Esophagus muscularis mucosa (tissue), 4 donors: ENCODE measurements around the gene PTAFR. TPM values are rescaled to one million over a fixed set of nuclear protein-coding genes. Genes with fewer than 3 reads are reported as not detected.

Experiments
- DNase-seq: peaks from one replicate; pipeline ENCODE4 v3.0.0-alpha.2; 2017; ENCODE audit errors: extremely low spot score
- H3K27ac ChIP-seq, 4 donors: fragments of 200-600 bp; sonication (generic); replicated peaks in 1 of 4; 1 replicate in 3 of 4; 2 replicates in 1 of 4; pipeline ENCODE4 v1.5.1; 2016 to 2019; ENCODE audit warnings: mild to moderate bottlenecking in 1 of 4
- H3K27me3 ChIP-seq, 4 donors: fragments of 200-600 bp; sonication (generic); one replicate each; pipeline versions ENCODE4 v1.5.1 to v1.6.0; 2016 to 2019
- H3K36me3 ChIP-seq, 4 donors: fragments of 200-600 bp; sonication (generic); one replicate each; pipeline ENCODE4 v1.5.1; 2016 to 2019
- H3K4me1 ChIP-seq, 4 donors: fragments of 200-600 bp; sonication (generic); one replicate each; pipeline ENCODE4 v1.5.1; 2016 to 2019
- H3K4me3 ChIP-seq, 4 donors: fragments of 200-600 bp; sonication (generic); 1 replicate in 2 of 4; 2 replicates in 2 of 4; pipeline ENCODE4 v1.5.1; 2016 to 2019; ENCODE audit warnings: mild to moderate bottlenecking in 4 of 4, moderate library complexity in 1 of 4
- H3K9me3 ChIP-seq, 4 donors: fragments of 200-600 bp; sonication (generic); 1 replicate in 3 of 4; 2 replicates in 1 of 4; pipeline ENCODE4 v1.5.1; 2016 to 2019
- EP300 ChIP-seq: sonication (generic); formaldehyde crosslinking; IDR thresholded peaks from one replicate; pipeline ENCODE4 v1.6.1; 2017; ENCODE audit warnings: antibody characterized with exemption
- POLR2A ChIP-seq: fragments of 450-650 bp; IDR thresholded peaks from one replicate; pipeline ENCODE4 v1.6.1; 2017; ENCODE audit warnings: antibody characterized with exemption, moderate library complexity, mild to moderate bottlenecking, low read depth
- POLR2AphosphoS5 ChIP-seq, 2 donors: sonication (generic); formaldehyde crosslinking; IDR thresholded peaks; one replicate each; pipeline ENCODE4 v1.6.1; 2017; ENCODE audit warnings: antibody characterized with exemption in 2 of 2
- WGBS: methylation state at CpG from one replicate; pipeline ENCODE4 v1.1.5; 2018; 5-methylcytosine and 5-hydroxymethylcytosine counted together
- intact Hi-C: fragments of 100-400 bp; cut with DNase I; formaldehyde crosslinking; loops from one replicate; pipeline ENCODE4 v1.15.1; 2023
- total RNA-seq, 4 donors: library from RNA; depleted of rRNA; stranded (reverse); fragments of >200 nt; gene quantifications; one replicate each; pipeline versions ENCODE4 v1.1.0 to v1.2.1, GENCODE V29; 2016
- TF ChIP-seq, protein P1 (sequence below), 3 experiments: fragments of 200-600 bp in 2 of 3; fragments of 450-650 bp in 1 of 3; sonication (generic) in 2 of 3; IDR thresholded peaks; one replicate each; pipeline ENCODE4 v1.5.1; 2017 to 2019; ENCODE audit warnings: antibody characterized with exemption in 3 of 3, mild to moderate bottlenecking in 2 of 3, moderate library complexity in 1 of 3

PTAFR gene
- total RNA-seq, 4 donors from 2014 or later = 4.6 to 8.1 (median 6.8) TPM

DNA sequence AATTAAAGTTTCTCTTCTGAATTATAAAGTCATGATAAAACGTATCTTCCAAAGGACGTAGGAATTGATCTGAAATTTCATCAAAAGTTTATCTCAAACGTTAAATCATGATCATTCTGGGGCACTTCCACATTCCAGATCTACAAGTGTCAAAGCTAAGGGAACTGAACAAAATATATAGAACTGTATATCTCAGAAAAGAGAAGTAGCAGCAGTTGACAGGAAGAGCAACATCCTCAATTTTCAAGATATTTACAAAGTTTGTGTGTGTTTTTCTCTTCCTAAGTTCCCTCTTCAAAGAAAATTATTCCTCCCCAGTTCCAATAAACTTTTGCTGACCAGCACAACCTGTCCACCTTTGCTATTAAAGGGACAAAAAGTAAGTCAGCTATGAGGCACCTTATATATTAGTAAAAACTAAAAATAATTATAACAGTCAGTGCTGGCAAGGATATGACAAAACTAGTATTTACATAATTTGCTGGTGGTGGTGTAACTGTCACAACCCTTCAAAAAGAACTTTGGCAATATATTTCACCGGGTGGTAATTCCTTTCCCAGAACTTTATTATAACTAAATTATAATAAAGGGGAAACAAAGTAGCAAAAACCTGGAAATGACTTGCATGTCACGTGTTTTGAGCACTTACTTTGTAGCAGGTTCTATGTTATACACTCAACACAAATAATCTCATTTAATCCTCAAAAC is 49.6 kb downstream of the PTAFR start:
- Histone ChIP-seq H3K27me3 (peaks cover 0 to 20% (median 0%) of the 10 kb centered on the region in 4 donors), H3K9me3 (no peaks in the 10 kb centered on the region), H3K36me3 (no peaks in the 10 kb centered on the region), H3K4me3 (no peak overlapping the region), H3K4me1 (no peaks in the 10 kb centered on the region), H3K27ac (no peak overlapping the region)
- 58% methylated on average over 5 of the region's 5 CpGs for WGBS
- no peak for DNase-seq
- TF ChIP-seq, protein P1, sequence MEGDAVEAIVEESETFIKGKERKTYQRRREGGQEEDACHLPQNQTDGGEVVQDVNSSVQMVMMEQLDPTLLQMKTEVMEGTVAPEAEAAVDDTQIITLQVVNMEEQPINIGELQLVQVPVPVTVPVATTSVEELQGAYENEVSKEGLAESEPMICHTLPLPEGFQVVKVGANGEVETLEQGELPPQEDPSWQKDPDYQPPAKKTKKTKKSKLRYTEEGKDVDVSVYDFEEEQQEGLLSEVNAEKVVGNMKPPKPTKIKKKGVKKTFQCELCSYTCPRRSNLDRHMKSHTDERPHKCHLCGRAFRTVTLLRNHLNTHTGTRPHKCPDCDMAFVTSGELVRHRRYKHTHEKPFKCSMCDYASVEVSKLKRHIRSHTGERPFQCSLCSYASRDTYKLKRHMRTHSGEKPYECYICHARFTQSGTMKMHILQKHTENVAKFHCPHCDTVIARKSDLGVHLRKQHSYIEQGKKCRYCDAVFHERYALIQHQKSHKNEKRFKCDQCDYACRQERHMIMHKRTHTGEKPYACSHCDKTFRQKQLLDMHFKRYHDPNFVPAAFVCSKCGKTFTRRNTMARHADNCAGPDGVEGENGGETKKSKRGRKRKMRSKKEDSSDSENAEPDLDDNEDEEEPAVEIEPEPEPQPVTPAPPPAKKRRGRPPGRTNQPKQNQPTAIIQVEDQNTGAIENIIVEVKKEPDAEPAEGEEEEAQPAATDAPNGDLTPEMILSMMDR (IDR thresholded peaks at IDR 0.05) = no peak
- no peak for TF ChIP-seq POLR2AphosphoS5 (IDR thresholded peaks at IDR 0.05)
- TF ChIP-seq POLR2A = no peak
- TF ChIP-seq EP300 = no peak
- intact Hi-C loops = no loop called here

DNA sequence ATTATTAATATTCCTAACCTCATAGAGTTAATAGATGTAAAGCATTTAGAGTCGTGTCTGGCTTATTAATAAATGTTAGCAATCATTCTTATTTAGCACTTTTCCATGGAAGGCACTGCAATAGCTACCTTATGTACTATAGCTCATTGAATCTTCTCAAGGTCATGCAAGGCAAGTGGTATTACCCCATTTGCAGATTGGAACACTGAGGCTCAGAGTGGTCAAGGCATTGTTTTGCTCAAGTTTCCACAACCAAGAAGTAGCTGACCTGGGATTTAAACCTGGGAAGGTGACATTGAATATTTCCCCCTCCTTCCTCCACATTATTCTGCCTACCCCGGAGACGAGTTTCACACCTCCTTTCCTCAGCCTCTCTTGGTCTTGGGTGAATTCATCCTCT is 50.3 kb downstream of the PTAFR start:
- H3K4me1 ChIP-seq = no peaks in the 10 kb centered on the region
- TF ChIP-seq, protein P1 (IDR thresholded peaks at IDR 0.05) = no peak
- TF ChIP-seq EP300 = no peak
- TF ChIP-seq POLR2A = no peak
- TF ChIP-seq POLR2AphosphoS5 (IDR thresholded peaks at IDR 0.05) = no peak
- H3K4me3 ChIP-seq = no peak overlapping the region
- no peaks in the 10 kb centered on the region for H3K9me3 ChIP-seq
- H3K27ac ChIP-seq = no peak overlapping the region
- H3K27me3 ChIP-seq = peaks cover 0 to 20% (median 0%) of the 10 kb centered on the region in 4 donors
- 65% methylated on average over 3 of the region's 3 CpGs for WGBS
- DNase-seq = no peak
- intact Hi-C loops = no loop called here
- H3K36me3 ChIP-seq = no peaks in the 10 kb centered on the region

DNA sequence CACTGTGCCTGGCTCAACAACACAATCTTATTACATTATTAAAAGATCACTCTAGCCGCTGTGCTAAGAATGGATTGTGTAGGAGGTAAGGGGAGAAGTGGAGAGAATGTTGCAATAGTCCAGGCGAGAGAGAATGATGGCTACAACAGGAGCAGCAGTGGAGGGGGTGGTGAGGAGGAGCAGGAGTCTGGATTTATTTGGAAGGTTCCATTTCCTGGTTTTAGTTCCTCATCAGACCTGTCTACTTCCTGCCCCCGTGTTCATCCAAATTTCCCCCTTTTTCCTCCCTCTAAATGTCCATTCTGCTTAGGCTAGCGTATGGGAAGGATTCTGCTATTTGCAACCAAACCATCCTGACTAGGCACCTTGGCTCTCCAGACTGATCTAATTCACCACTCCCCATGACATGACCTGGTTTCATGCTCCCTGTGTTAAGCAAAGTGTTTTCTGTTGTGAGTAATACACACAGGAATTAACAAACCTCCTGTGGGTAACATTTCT is 53.0 kb downstream of the PTAFR start:
- Histone ChIP-seq H3K36me3 (no peaks in the 10 kb centered on the region), H3K4me3 (no peak overlapping the region), H3K27ac (no peak overlapping the region), H3K4me1 (no peaks in the 10 kb centered on the region), H3K9me3 (no peaks in the 10 kb centered on the region), H3K27me3 (peaks cover 0 to 22% (median 0%) of the 10 kb centered on the region in 4 donors)
- TF ChIP-seq POLR2A (no peak), POLR2AphosphoS5 (IDR thresholded peaks at IDR 0.05) (no peak), EP300 (no peak)
- TF ChIP-seq, protein P1 (IDR thresholded peaks at IDR 0.05) = no peak
- DNase-seq = no peak
- intact Hi-C loops = no loop called here
- 55% methylated on average over 4 of the region's 4 CpGs for WGBS

DNA sequence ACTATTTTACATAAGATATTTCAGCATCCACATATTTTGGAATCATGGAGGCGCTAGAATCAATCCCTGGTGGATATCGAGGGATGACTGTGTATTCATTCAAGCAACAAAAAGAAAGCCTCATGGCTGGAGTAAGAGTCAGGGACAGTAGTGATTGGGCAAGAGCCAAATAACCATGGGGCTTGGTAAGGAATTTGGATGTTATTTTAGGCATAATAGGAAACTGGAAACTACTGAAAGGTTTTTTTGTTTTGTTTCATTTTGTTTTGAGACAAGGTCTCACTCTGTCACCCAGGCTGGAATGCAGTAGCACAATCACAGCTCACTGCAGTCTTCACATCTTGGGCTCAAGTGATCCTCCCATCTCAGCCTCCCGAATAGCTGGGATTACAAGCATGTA is 54.3 kb downstream of the PTAFR start:
- 93% methylated on average over 3 of the region's 3 CpGs for WGBS
- peaks cover 0 to 19% (median 0%) of the 10 kb centered on the region in 4 donors for H3K27me3 ChIP-seq
- H3K36me3 ChIP-seq = no peaks in the 10 kb centered on the region
- intact Hi-C loops = no loop called here
- H3K4me3 ChIP-seq = no peak overlapping the region
- TF ChIP-seq EP300 = no peak
- TF ChIP-seq, protein P1 (IDR thresholded peaks at IDR 0.05) = no peak
- TF ChIP-seq POLR2AphosphoS5 (IDR thresholded peaks at IDR 0.05) = no peak
- TF ChIP-seq POLR2A = no peak
- no peaks in the 10 kb centered on the region for H3K4me1 ChIP-seq
- DNase-seq = no peak
- H3K27ac ChIP-seq = no peak overlapping the region
- H3K9me3 ChIP-seq = no peaks in the 10 kb centered on the region
